T-helper 1 cell treated with Interleukin-12 subunit alpha and Interleukin-12 subunit beta and Interleukin-4 antibody, amounts not matched to agents 30 ng/mL and 1 ng/mL, for 36 hours (primary cell): Measurements from ENCODE around the gene KRT25. TPM values are rescaled to one million over a fixed set of nuclear protein-coding genes. Genes with fewer than 3 reads are reported as not detected.

Experiments used
- intact Hi-C: fragments of 100-400 bp; cut with micrococcal nuclease; formaldehyde crosslinking; loops from one replicate; pipeline ENCODE4 v1.15.1; 2024
- total RNA-seq: library from RNA; stranded (reverse); gene quantifications from 2 replicates; pipeline ENCODE4 v1.2.3, GENCODE V29; 2022

The KRT25 gene
- total RNA-seq: not detected in 2 replicates

- intact Hi-C loops: no loop called here
Observed at GRCh38 chr17:40755231-40755630, at the start of gene KRT25. KRT25 (minus strand) TSS chr17:40755331; CDS start chr17:40755271, 60 bp downstream.

- intact Hi-C loops: loop anchor here (1.0 to 5.0 kb wide), 7 partner anchors 54 to 859 kb away; no protein-coding TSS in a partner anchor
Observed at GRCh38 chr17:40803617-40804082, 48.5 kb upstream of the KRT25 start.

- intact Hi-C loops: loop anchor here (5.0 kb wide), 2 partner anchors 56 to 444 kb away; no protein-coding TSS in a partner anchor
Observed at GRCh38 chr17:40801157-40801556, 46.0 kb upstream of the KRT25 start.

GRCh38 chr17:40800381-40800780 is 45.2 kb upstream of the KRT25 start:
- intact Hi-C loops: loop anchor here (5.0 kb wide), 2 partner anchors 57 to 443 kb away; no protein-coding TSS in a partner anchor

- intact Hi-C loops: loop anchor here (5.0 kb wide), 2 partner anchors 57 to 443 kb away; no protein-coding TSS in a partner anchor
Observed at GRCh38 chr17:40799859-40800258, 44.7 kb upstream of the KRT25 start, which contains the start of gene KRT28. KRT28 (minus strand) TSS chr17:40799959; CDS start chr17:40799893, 66 bp downstream.

GRCh38 chr17:40796846-40797245 is 41.7 kb upstream of the KRT25 start:
- intact Hi-C loops: no loop called here

- intact Hi-C loops: no loop called here
Observed at GRCh38 chr17:40795019-40795667, 40.0 kb upstream of the KRT25 start.

GRCh38 chr17:40794466-40794865 is 39.3 kb upstream of the KRT25 start:
- intact Hi-C loops: no loop called here

- intact Hi-C loops: no loop called here
Observed at GRCh38 chr17:40793832-40794231, 38.7 kb upstream of the KRT25 start.

GRCh38 chr17:40791787-40792436 is 36.8 kb upstream of the KRT25 start:
- intact Hi-C loops: loop anchor here (1.0 kb wide), 1 partner anchor 172 kb away; no protein-coding TSS in a partner anchor

- intact Hi-C loops: no loop called here
Observed at GRCh38 chr17:40791111-40791510, 36.0 kb upstream of the KRT25 start.

GRCh38 chr17:40782450-40782849 is 27.3 kb upstream of the KRT25 start, which contains the start of gene KRT27:
KRT27 (minus strand) TSS chr17:40782550; CDS start chr17:40782493, 57 bp downstream.
- intact Hi-C loops: no loop called here

- intact Hi-C loops: no loop called here
Observed at GRCh38 chr17:40779181-40779909, 24.2 kb upstream of the KRT25 start.

GRCh38 chr17:40778461-40778860 is 23.3 kb upstream of the KRT25 start:
- intact Hi-C loops: no loop called here

GRCh38 chr17:40777971-40778370 is 22.8 kb upstream of the KRT25 start:
- intact Hi-C loops: no loop called here

- intact Hi-C loops: no loop called here
Observed at GRCh38 chr17:40777459-40777858, 22.3 kb upstream of the KRT25 start.

- intact Hi-C loops: no loop called here
Observed at GRCh38 chr17:40775945-40776344, 20.8 kb upstream of the KRT25 start.

GRCh38 chr17:40772101-40772500 is 17.0 kb upstream of the KRT25 start, which contains the start of gene KRT26:
KRT26 (minus strand) TSS chr17:40772201; CDS start chr17:40772113, 88 bp downstream.
- intact Hi-C loops: no loop called here

- intact Hi-C loops: no loop called here
Observed at GRCh38 chr17:40765657-40766056, 10.5 kb upstream of the KRT25 start.

- intact Hi-C loops: no loop called here
Observed at GRCh38 chr17:40763752-40764151, 8.6 kb upstream of the KRT25 start.
